Vagina (tissue), 2 donors: ENCODE measurements around the gene CATSPER2.
"Not testable (repeated sequence)": the region's sequence is repeated elsewhere in the genome, so short reads cannot be mapped to it uniquely, and the experiment has no call there.

ENCODE experiments used
- CTCF ChIP-seq, 3 experiments: fragments of 450-650 bp in 2 of 3; fragments of 200-600 bp in 1 of 3; sonication (generic) in 1 of 3; IDR thresholded peaks; one replicate each; pipeline ENCODE4 v1.5.1; 2017 to 2019; ENCODE audit warnings: antibody characterized with exemption in 3 of 3, mild to moderate bottlenecking in 2 of 3, moderate library complexity in 2 of 3
- POLR2A ChIP-seq, 2 donors: fragments of 450-650 bp; IDR thresholded peaks; one replicate each; pipeline ENCODE4 v1.6.1; 2017; ENCODE audit warnings: antibody characterized with exemption in 2 of 2, mild to moderate bottlenecking in 2 of 2, moderate library complexity in 2 of 2
- POLR2AphosphoS5 ChIP-seq, 2 donors: sonication (generic); formaldehyde crosslinking; IDR thresholded peaks; one replicate each; pipeline ENCODE4 v1.9.0; 2017; ENCODE audit warnings: antibody characterized with exemption in 2 of 2, mild to moderate bottlenecking in 2 of 2, low read depth in 1 of 2; ENCODE audit not compliant: insufficient read depth in 1 of 2

- not testable (repeated sequence) for TF ChIP-seq CTCF (IDR thresholded peaks at IDR 0.05); POLR2AphosphoS5 (IDR thresholded peaks at IDR 0.05; ENCODE audit: insufficient read depth in 1 of 2, low read depth in 1 of 2); POLR2A (IDR thresholded peaks at IDR 0.05)
These were observed 26.4 kb downstream of the CATSPER2 start for GRCh38 chr15:43622068-43622799.
